OCI-LY1 (cell line): ENCODE results near the gene ARMC9.
"Not testable (repeated sequence)": the region's sequence is repeated elsewhere in the genome, so short reads cannot be mapped to it uniquely, and the experiment has no call there.

Experiments used
- CTCF ChIP-seq: fragments of 200-600 bp; sonication (generic), shearing (Covaris generic); IDR thresholded peaks from 2 replicates; pipeline ENCODE4 v1.5.1; 2017; ENCODE audit warnings: mild to moderate bottlenecking, antibody characterized with exemption, low read length, moderate library complexity, mixed read lengths
- EZH2 ChIP-seq: fragments of 200-600 bp; sonication (generic), shearing (Covaris generic); IDR thresholded peaks from 2 replicates; pipeline ENCODE4 v1.8.0; 2017; ENCODE audit warnings: borderline replicate concordance, mixed run types, mild to moderate bottlenecking, antibody characterized with exemption, low read length, moderate library complexity, mixed read lengths

- peak; percentile 46; the same call in 1 of the 2 replicates for TF ChIP-seq CTCF
- TF ChIP-seq EZH2 = not testable (repeated sequence)
Measured at GRCh38 chr2:231400681-231401080, 202.2 kb downstream of the ARMC9 start.
